Lung (tissue), 12 donors: Measurements from ENCODE around the gene IFI6. TPM values are rescaled to one million over a fixed set of nuclear protein-coding genes. Genes with fewer than 3 reads are reported as not detected.

Experiments
- ATAC-seq: fragments of 200-7000 bp; cut with Tn5 transposase; one replicate; pipeline ENCODE4 v1.9.1; 2020; ENCODE audit warnings: moderate number of reproducible peaks; ENCODE audit not compliant: insufficient read depth, low FRiP score
- DNase-seq, 3 donors: peaks; one replicate each; pipeline ENCODE4 v3.0.0-alpha.2; 2013 to 2017
- H3K27ac ChIP-seq, 2 donors: one replicate each; pipeline ENCODE4 v1.5.1; 2013; ENCODE audit warnings: mild to moderate bottlenecking in 2 of 2, moderate library complexity in 2 of 2, control low read depth in 1 of 2, inconsistent platforms in 1 of 2, low read depth in 1 of 2, low read length in 1 of 2
- H3K27me3 ChIP-seq, 3 donors: one replicate each; pipeline ENCODE4 v1.5.1; 2013; ENCODE audit warnings: low read length in 2 of 3; ENCODE audit not compliant: control insufficient read depth in 3 of 3, insufficient read depth in 3 of 3
- H3K36me3 ChIP-seq, 4 donors: one replicate each; pipeline ENCODE4 v1.5.1; 2013; ENCODE audit warnings: low read length in 4 of 4, mild to moderate bottlenecking in 1 of 4, moderate library complexity in 1 of 4; ENCODE audit not compliant: control insufficient read depth in 4 of 4, insufficient read depth in 4 of 4
- H3K4me1 ChIP-seq, 5 donors: one replicate each; pipeline ENCODE4 v1.5.1; 2013; ENCODE audit warnings: low read length in 5 of 5, mild to moderate bottlenecking in 2 of 5, moderate library complexity in 1 of 5; ENCODE audit not compliant: control insufficient read depth in 5 of 5, insufficient read depth in 5 of 5
- H3K4me3 ChIP-seq: one replicate; pipeline ENCODE4 v1.5.1; 2013; ENCODE audit warnings: mild to moderate bottlenecking, control low read depth, moderate library complexity
- H3K9ac ChIP-seq, 2 donors: one replicate each; pipeline ENCODE4 v1.5.1; 2013; ENCODE audit warnings: low read length in 2 of 2, control low read depth in 1 of 2; ENCODE audit not compliant: insufficient read depth in 1 of 2
- H3K9me3 ChIP-seq, 4 donors: one replicate each; pipeline ENCODE4 v1.5.1; 2013; ENCODE audit warnings: low read length in 3 of 4, mild to moderate bottlenecking in 1 of 4, moderate library complexity in 1 of 4; ENCODE audit not compliant: control insufficient read depth in 4 of 4, insufficient read depth in 3 of 4
- WGBS, 2 donors: extraction: QIAGEN DNeasy Blood & Tissue Kit; methylation state at CpG; one replicate each; pipeline ENCODE4 v1.1.7; 2013; 5-methylcytosine and 5-hydroxymethylcytosine counted together
- polyA plus RNA-seq, 2 donors: library from polyadenylated mRNA; stranded (reverse); fragments of 200-250 nt; gene quantifications; one replicate each; pipeline ENCODE4 v1.2.1, GENCODE V29; 2013
- total RNA-seq, 2 donors: library from RNA; depleted of rRNA in 1 of 2; stranded (reverse); fragments of >200 nt in 1 of 2; gene quantifications; one replicate each; pipeline ENCODE4 v1.2.1, GENCODE V29; 2014 to 2021
- TF ChIP-seq, protein P1 (sequence below): IDR thresholded peaks from 2 replicates; pipeline ENCODE4 v1.5.1; 2012; ENCODE audit warnings: mild to moderate bottlenecking; ENCODE audit errors: control extremely low read depth, extremely low read depth
- donor health status: control.
- donor health status: control.
- donor health status: Bipolar disorder and iron deficiency.
- donor health status: healthy.
- donor health status: DM: yes; HTN: yes; CAD: no.

IFI6 gene
- total and polyA plus RNA-seq, 4 donors, result 36.0 to 383 (median 120) TPM

GRCh38 chr1:27666294-27666693, 5.7 kb downstream of the IFI6 start:
- Histone ChIP-seq H3K27me3 (no peaks in the 10 kb centered on the region), H3K36me3 (peaks cover 0 to 5% (median 0%) of the 10 kb centered on the region in 4 donors), H3K4me3 (no peak overlapping the region), H3K9ac (no peak overlapping the region), H3K27ac (no peak overlapping the region), H3K9me3 (no peaks in the 10 kb centered on the region), H3K4me1 (peaks cover 0 to 12% (median 0%) of the 10 kb centered on the region in 5 donors)
- TF ChIP-seq, protein P1, sequence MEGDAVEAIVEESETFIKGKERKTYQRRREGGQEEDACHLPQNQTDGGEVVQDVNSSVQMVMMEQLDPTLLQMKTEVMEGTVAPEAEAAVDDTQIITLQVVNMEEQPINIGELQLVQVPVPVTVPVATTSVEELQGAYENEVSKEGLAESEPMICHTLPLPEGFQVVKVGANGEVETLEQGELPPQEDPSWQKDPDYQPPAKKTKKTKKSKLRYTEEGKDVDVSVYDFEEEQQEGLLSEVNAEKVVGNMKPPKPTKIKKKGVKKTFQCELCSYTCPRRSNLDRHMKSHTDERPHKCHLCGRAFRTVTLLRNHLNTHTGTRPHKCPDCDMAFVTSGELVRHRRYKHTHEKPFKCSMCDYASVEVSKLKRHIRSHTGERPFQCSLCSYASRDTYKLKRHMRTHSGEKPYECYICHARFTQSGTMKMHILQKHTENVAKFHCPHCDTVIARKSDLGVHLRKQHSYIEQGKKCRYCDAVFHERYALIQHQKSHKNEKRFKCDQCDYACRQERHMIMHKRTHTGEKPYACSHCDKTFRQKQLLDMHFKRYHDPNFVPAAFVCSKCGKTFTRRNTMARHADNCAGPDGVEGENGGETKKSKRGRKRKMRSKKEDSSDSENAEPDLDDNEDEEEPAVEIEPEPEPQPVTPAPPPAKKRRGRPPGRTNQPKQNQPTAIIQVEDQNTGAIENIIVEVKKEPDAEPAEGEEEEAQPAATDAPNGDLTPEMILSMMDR, result no peak
- DNase-seq (no peak), ATAC-seq (no peak)
- WGBS, 2 donors, result 92 to 94% methylated on average over 4 of the region's 4 CpGs

DNA sequence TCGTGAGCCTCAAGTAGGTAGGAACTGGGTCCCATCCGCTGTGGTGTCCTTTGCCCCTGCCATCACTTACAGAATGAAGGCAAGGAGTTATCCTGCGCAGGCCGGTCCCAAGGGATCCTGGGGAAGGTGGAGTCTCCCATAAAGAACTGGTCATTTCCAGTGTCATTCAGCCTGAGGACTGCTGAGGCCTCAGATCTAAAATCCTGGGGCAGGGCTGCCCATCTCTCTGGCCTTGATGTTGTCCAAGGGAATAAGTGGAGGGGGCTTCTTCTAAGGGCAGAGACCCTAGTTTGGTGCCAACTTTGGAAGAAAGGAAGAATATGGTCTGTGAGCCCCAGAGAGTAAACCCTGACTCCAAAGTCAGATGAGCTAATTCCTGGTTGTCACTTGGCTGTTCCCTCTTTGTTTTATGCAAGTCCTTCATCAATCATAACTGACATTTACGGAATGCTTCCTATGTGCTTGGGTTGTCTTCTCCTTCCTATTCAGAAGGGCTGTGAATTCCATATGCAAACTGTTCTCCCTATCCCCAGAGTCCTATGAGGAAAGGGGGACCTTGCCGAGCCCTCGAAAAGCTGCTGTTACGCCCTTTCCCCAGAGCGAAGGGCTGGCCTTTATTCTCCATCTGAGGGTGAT, 6.9 kb downstream of the IFI6 start:
- Histone ChIP-seq H3K36me3 (peaks cover 0 to 5% (median 0%) of the 10 kb centered on the region in 4 donors), H3K9me3 (no peaks in the 10 kb centered on the region), H3K4me3 (no peak overlapping the region), H3K9ac (no peak overlapping the region), H3K4me1 (peaks cover 0 to 15% (median 0%) of the 10 kb centered on the region in 5 donors), H3K27ac (no peak overlapping the region), H3K27me3 (no peaks in the 10 kb centered on the region)
- 87 to 92% methylated on average over 9 of the region's 9 CpGs for WGBS, 2 donors
- TF ChIP-seq, protein P1, result no peak
- ATAC-seq (no peak), DNase-seq (no peak)

- no peak for ATAC-seq
- H3K9ac ChIP-seq, result no peak overlapping the region
- WGBS, 2 donors, result 86 to 92% methylated on average over 8 of the region's 8 CpGs
- H3K27me3 ChIP-seq, result no peaks in the 10 kb centered on the region
- TF ChIP-seq, protein P1, result no peak
- H3K4me3 ChIP-seq, result no peak overlapping the region
- H3K27ac ChIP-seq, result no peak overlapping the region
- H3K9me3 ChIP-seq, result no peaks in the 10 kb centered on the region
- peaks cover 0 to 5% (median 0%) of the 10 kb centered on the region in 4 donors for H3K36me3 ChIP-seq
- H3K4me1 ChIP-seq, result peaks cover 0 to 13% (median 2%) of the 10 kb centered on the region in 5 donors
- no peak for DNase-seq
Observed at GRCh38 chr1:27664291-27664690, 7.7 kb downstream of the IFI6 start.
